Activated B cell treated with CpG ODN at 0.5 μM for 24 hours (primary cell): ENCODE data around the gene BRINP1. TPM values are rescaled to one million over a fixed set of nuclear protein-coding genes. Genes with fewer than 3 reads are reported as not detected.

ENCODE experiments used
- ATAC-seq: fragments of 200-7000 bp; cut with Tn5 transposase; one replicate; pipeline ENCODE4 v1.10.0; 2021; ENCODE audit warnings: low read depth, mild to moderate bottlenecking, moderate library complexity
- CTCF ChIA-PET: fragments of 350-600 bp; sonication (Branson Sonifier 250); formaldehyde crosslinking; loops from one replicate; lab custom pipeline; 2021; ENCODE audit warnings: antibody characterized with exemption; lab: Charles Lee
- POLR2A ChIA-PET: fragments of 350-600 bp; sonication (Branson Sonifier 250); formaldehyde crosslinking; loops from one replicate; lab custom pipeline; 2021; ENCODE audit warnings: antibody characterized with exemption; lab: Charles Lee
- DNase-seq: peaks from one replicate; pipeline ENCODE4 v3.0.0; 2022
- H3K27ac Mint-ChIP-seq: one replicate; pipeline ENCODE4 v1.8.0; 2020; ENCODE audit warnings: mixed read lengths
- H3K27me3 Mint-ChIP-seq: one replicate; pipeline ENCODE4 v1.8.0; 2021; ENCODE audit warnings: mixed read lengths
- H3K36me3 Mint-ChIP-seq: one replicate; pipeline ENCODE4 v1.8.0; 2021; ENCODE audit warnings: low read depth, mixed read lengths
- H3K4me1 Mint-ChIP-seq: one replicate; pipeline ENCODE4 v1.8.0; 2021; ENCODE audit warnings: mixed read lengths
- H3K4me3 Mint-ChIP-seq: one replicate; pipeline ENCODE4 v1.8.0; 2020; ENCODE audit warnings: mild to moderate bottlenecking, mixed read lengths
- H3K9me3 Mint-ChIP-seq: one replicate; pipeline ENCODE4 v1.8.0; 2020; ENCODE audit warnings: mixed read lengths
- CTCF ChIP-seq: fragments of 200-600 bp; IDR thresholded peaks from one replicate; pipeline ENCODE4 v1.8.0; 2022; ENCODE audit warnings: antibody characterized with exemption, mild to moderate bottlenecking
- intact Hi-C: fragments of 100-400 bp; cut with micrococcal nuclease; formaldehyde crosslinking; loops from one replicate; pipeline ENCODE4 v1.15.1; 2024
- total RNA-seq: library from RNA; stranded (reverse); gene quantifications from 2 replicates; pipeline ENCODE4 v1.2.3, GENCODE V29; 2022

The BRINP1 gene
- total RNA-seq, 1 donor from 2014 or later, result not detected

DNA sequence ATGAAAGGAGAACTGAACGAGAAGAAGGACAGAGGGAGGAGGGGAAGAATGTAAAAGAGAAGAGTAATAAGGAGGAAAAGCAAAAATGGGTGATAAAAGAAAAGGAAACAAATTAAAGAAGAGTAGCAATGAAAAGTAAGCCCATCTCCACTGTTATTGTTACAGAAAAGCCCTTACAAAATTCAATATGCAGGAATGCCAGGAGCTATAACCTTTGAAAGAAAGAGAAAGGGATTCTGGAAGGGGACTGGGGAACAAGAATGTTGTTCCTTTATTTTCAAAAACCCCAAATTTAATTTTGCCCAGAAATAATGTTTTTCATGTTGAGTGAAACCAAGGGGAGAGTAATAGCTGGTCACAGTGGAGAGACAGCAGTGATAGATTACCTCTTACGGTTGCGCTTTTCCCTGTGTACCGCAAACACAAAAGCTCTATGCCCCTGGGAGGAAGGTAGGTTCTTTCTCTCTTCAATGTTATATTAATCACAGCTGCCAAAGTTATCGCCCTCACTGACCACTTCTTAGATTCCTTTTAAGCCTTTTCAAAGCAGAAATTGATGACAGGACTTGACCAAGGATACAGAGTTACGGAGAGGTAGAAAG, 86.7 kb downstream of the BRINP1 start:
- Mint-ChIP-seq H3K9me3 (no peaks in the 10 kb centered on the region), H3K36me3 (no peaks in the 10 kb centered on the region), H3K27ac (no peak overlapping the region), H3K27me3 (peaks cover 8% of the 10 kb centered on the region), H3K4me3 (no peak overlapping the region), H3K4me1 (no peaks in the 10 kb centered on the region)
- ATAC-seq, result no peak
- no peak for TF ChIP-seq CTCF
- DNase-seq, result no peak
- ChIA-PET POLR2A (no interaction called here), CTCF (no interaction called here)
- intact Hi-C loops, result no loop called here

GRCh38 chr9:119280740-119281485, 88.3 kb downstream of the BRINP1 start:
- ChIA-PET POLR2A (no interaction called here), CTCF (no interaction called here)
- H3K9me3 Mint-ChIP-seq, result no peaks in the 10 kb centered on the region
- intact Hi-C loops, result no loop called here
- H3K4me3 Mint-ChIP-seq, result no peak overlapping the region
- DNase-seq (no peak), ATAC-seq (no peak)
- no peak overlapping the region for H3K27ac Mint-ChIP-seq
- no peaks in the 10 kb centered on the region for H3K36me3 Mint-ChIP-seq
- H3K4me1 Mint-ChIP-seq, result no peaks in the 10 kb centered on the region
- TF ChIP-seq CTCF, result no peak
- peaks cover 7% of the 10 kb centered on the region for H3K27me3 Mint-ChIP-seq

- Mint-ChIP-seq H3K27ac (no peak overlapping the region), H3K4me3 (no peak overlapping the region), H3K36me3 (no peaks in the 10 kb centered on the region), H3K27me3 (peaks cover 4% of the 10 kb centered on the region), H3K9me3 (no peaks in the 10 kb centered on the region), H3K4me1 (no peaks in the 10 kb centered on the region)
- ChIA-PET CTCF (no interaction called here), POLR2A (no interaction called here)
- TF ChIP-seq CTCF, result no peak
- no peak for DNase-seq
- ATAC-seq, result no peak
- intact Hi-C loops, result no loop called here
Observed at GRCh38 chr9:119278171-119278570, 91.1 kb downstream of the BRINP1 start.

DNA sequence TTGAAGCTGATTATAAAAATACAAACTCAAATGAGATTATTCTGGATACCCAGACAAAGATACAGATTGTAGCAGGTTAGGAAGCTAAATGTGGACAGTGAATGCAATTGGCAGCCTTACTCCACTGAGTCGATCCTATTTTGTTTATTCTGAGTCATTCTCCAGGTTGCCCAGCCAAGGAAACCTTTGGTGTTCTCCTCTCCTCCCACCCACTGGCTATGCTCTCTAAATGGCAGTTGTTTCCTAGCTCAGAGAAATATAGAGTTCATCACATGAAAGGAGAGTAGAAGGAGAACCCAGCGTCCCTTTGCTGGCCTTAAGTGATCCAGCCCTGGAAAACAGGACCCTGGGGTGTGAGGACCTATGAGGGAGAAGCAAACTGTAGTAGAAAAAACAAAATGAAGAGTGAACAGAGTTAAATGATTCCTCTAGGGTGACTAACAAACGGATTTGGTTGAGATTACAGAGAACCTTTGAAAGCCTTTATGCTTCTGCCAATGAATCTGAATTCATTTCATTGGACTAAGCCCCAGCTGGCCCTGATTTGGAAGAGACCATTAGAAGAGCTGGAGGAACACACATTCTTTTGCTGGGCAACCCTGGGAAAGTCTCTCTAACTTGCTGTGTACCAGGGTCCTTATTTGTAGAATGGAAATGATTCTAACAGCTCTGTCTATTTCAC, 95.1 kb downstream of the BRINP1 start:
- no peak for TF ChIP-seq CTCF
- no peaks in the 10 kb centered on the region for H3K27me3 Mint-ChIP-seq
- no peak for ATAC-seq
- H3K27ac Mint-ChIP-seq, result no peak overlapping the region
- H3K4me1 Mint-ChIP-seq, result no peaks in the 10 kb centered on the region
- no peaks in the 10 kb centered on the region for H3K9me3 Mint-ChIP-seq
- intact Hi-C loops, result no loop called here
- H3K4me3 Mint-ChIP-seq, result no peak overlapping the region
- POLR2A ChIA-PET, result no interaction called here
- H3K36me3 Mint-ChIP-seq, result no peaks in the 10 kb centered on the region
- no peak for DNase-seq
- CTCF ChIA-PET, result no interaction called here

DNA sequence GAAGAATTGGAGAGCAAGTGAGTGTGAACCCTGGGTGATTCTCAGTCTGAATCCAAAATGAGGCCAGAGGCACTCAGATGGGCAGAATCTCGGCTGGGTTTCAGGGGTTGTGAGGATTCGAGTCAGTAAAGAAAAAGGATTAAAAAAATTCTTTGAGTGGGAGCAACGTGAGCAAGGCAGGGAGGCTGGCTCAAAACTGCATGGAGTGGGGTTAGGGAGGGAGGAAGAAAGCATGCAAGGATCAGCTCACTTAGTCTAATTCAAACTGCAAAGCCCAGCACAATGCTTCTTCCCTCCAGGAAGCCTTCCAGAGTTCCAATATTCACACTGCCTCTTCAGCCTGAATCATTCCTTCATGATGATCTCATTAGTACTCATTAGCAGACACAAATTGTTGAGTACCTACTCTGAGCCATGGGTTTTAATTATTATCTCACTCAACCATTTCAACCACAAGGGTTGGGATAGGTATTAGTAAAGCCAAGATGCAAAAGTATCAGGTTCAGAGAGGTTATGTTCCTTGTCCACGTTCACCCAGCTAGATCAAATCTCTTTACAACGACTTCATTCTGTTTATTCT, 95.8 kb downstream of the BRINP1 start:
- H3K4me1 Mint-ChIP-seq, result no peaks in the 10 kb centered on the region
- H3K27ac Mint-ChIP-seq, result no peak overlapping the region
- TF ChIP-seq CTCF, result no peak
- DNase-seq, result no peak
- H3K36me3 Mint-ChIP-seq, result no peaks in the 10 kb centered on the region
- no peak for ATAC-seq
- POLR2A ChIA-PET, result no interaction called here
- no peaks in the 10 kb centered on the region for H3K27me3 Mint-ChIP-seq
- intact Hi-C loops, result no loop called here
- no peaks in the 10 kb centered on the region for H3K9me3 Mint-ChIP-seq
- CTCF ChIA-PET, result no interaction called here
- no peak overlapping the region for H3K4me3 Mint-ChIP-seq
